ENCODE results near the gene SBSN. TPM values are rescaled to one million over a fixed set of nuclear protein-coding genes. Genes with fewer than 3 reads are reported as not detected.
A peak's percentile ranks its signal among the peaks of the same experiment; 100 is the strongest.

The SBSN gene
- total and polyA plus RNA-seq, 9 of the 15 experiments (the other 6 are each of a cell fraction or from before 2014, with no cell fraction given) = 0.05 TPM; not detected in 8

GRCh38 chr19:35490364-35490763 lies 37.7 kb downstream of the SBSN start, which contains the start of gene KRTDAP (continued):
- TF ChIP-seq ZBTB11 (CRISPR knock-in tag; IDR thresholded peaks at IDR 0.05) = no peak

GRCh38 chr19:35488677-35489076 lies 39.4 kb downstream of the SBSN start:
- 1% methylated on average over 13 of the region's 16 CpGs for WGBS (ENCODE audit: insufficient coverage, low coverage, missing lambda C conversion rate)
- no peak overlapping the region for H2AFZ ChIP-seq (ENCODE audit: low read depth, low read length)
- no TSS peak for BruUV-seq (replicated peaks)
- no peak for DNase-seq (ENCODE audit: extremely low read depth in 1 of 4, low spot score in 3 of 4)
- ChIA-PET POLR2A (interaction anchor here (0.8 to 2.4 kb wide), 2 partner anchors 11 to 137 kb away, joined by 4 to 7 read pairs; no protein-coding TSS in a partner anchor), CTCF (ENCODE audit: low intra/inter-chr PET ratio) (no interaction called here)
- H3K9ac ChIP-seq (ENCODE audit: insufficient read depth in 1 of 2, low read depth in 2 of 2, low read length in 2 of 2) = no peak overlapping the region
- in situ Hi-C loops (cut with MboI) (no loop called here), intact Hi-C loops (cut with micrococcal nuclease) (no loop called here)
- H3K27me3 ChIP-seq (ENCODE audit: control insufficient read depth in 2 of 2, insufficient read depth in 2 of 2, low read length in 2 of 2) = peaks cover 55 to 67% of the 10 kb centered on the region in 2 experiments
- H3K9me3 ChIP-seq (replicated peaks; ENCODE audit: control insufficient read depth, insufficient read depth, low read depth, low read length) = no peaks in the 10 kb centered on the region
- no peak overlapping the region for H3K4me2 ChIP-seq (ENCODE audit: insufficient read depth, low read length)
- H3K27ac ChIP-seq (ENCODE audit: extremely low read depth, low read depth, low read length) = no peak overlapping the region
- H3K9me1 ChIP-seq (ENCODE audit: control insufficient read depth, insufficient read depth, low read length) = no peaks in the 10 kb centered on the region
- FAIRE-seq = no peak
- no peak for ATAC-seq
- peaks cover 2% of the 10 kb centered on the region; the same call in 1 of the 2 replicates for H4K20me1 ChIP-seq (replicated peaks; ENCODE audit: control insufficient read depth, insufficient read depth, low read length)
- H3K4me3 ChIP-seq = no peak overlapping the region
- H3K4me1 ChIP-seq (replicated peaks in 1 of 2; ENCODE audit: control insufficient read depth in 2 of 2, insufficient read depth in 2 of 2, low read length in 2 of 2) = no peaks in the 10 kb centered on the region
- no peaks in the 10 kb centered on the region for H3K79me2 ChIP-seq (ENCODE audit: control insufficient read depth, insufficient read depth, low read length)
- no peaks in the 10 kb centered on the region for H3K36me3 ChIP-seq (ENCODE audit: control insufficient read depth, insufficient read depth, low read length)
- TF ChIP-seq TFE3 (CRISPR knock-in tag; IDR thresholded peaks at IDR 0.05) (peak; percentile 79), KAT7 (CRISPR knock-in tag; IDR thresholded peaks at IDR 0.05; ENCODE audit: borderline replicate concordance) (no peak), TAL1 (IDR thresholded peaks at IDR 0.05) (no peak), FOXK2 (conservative IDR thresholded peaks at IDR 0.05 in 1 of 2, IDR thresholded peaks at IDR 0.05 in 1 of 2; ENCODE audit: low read depth in 2 of 2) (no peak), RAD51 (IDR thresholded peaks at IDR 0.05; ENCODE audit: borderline replicate concordance, low read depth) (peak; percentile 51; the same call in 1 of the 2 replicates), USF2 (CRISPR knock-in tag; IDR thresholded peaks at IDR 0.05) (peak; percentile 33; the same call in 1 of the 2 replicates), ZEB2 (IDR thresholded peaks at IDR 0.05) (no peak), ZNF217 (CRISPR knock-in tag; IDR thresholded peaks at IDR 0.05) (no peak), ZBTB1 (CRISPR knock-in tag; IDR thresholded peaks at IDR 0.05; ENCODE audit: borderline replicate concordance, low read depth) (no peak), CBFA2T2 (conservative IDR thresholded peaks at IDR 0.05) (peak; percentile 25; the same call in 1 of the 2 replicates), SMAD2 (IDR thresholded peaks at IDR 0.05; ENCODE audit: low read depth, low read length) (no peak), POLR2H (tag; IDR thresholded peaks at IDR 0.05; ENCODE audit: low read depth) (no peak), ZBTB8A (IDR thresholded peaks at IDR 0.05; ENCODE audit: partially characterized antibody) (no peak), SPI1 (IDR thresholded peaks at IDR 0.05; ENCODE audit: borderline replicate concordance, low read depth, low read length) (no peak), ZFP36 (IDR thresholded peaks at IDR 0.05; ENCODE audit: low read depth, low read length, partially characterized antibody) (no peak)

Data from K562 (cell line).